ENCODE data around the gene EHBP1L1. TPM values are rescaled to one million over a fixed set of nuclear protein-coding genes. Genes with fewer than 3 reads are reported as not detected.
"Not testable (repeated sequence)": the region's sequence is repeated elsewhere in the genome, so short reads cannot be mapped to it uniquely, and the experiment has no call there.

Gene EHBP1L1
- total RNA-seq, 6 donors from 2014 or later, result 70.4 to 220 (median 133) TPM

DNA sequence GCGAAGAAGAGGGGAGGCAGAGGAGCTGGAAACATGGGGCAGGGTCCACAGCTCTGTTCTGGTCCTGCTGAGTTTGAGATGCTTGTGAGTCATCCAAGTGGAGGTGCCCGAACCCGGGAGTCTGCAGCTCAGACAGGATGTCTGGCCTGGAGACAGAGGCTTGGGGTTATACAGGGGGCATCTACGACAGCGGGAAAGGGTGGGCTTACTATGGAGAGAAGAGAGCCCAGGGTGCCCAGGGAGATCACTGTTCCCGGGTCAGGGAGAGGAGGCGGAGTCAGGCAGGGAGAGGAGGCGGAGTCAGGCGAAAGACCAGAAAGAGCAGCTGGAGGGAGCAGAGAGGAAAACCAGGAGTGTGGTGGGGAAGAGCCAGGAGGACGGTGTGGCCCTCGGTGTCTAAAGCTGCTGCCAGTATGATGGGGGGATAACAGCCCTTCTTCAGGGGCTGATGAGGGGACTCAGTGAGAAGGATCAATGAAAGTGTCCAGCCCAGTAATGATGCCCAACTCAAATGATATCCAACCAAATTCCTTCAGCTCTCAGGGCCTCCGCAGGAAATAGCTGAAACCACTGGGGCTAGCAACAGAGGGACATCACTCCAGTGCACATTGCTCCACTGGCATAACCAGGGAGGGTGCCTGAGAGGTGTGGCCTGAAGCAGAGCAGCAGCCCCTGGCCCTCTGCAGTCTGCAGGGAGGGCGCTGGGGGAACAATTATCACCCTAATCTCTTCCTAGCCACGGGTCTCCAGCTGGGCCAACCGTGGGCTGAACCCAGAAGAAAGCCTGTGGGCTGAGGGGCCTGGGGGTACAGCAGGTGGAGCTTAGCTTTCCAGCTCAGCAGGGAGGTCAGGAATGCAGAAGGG is 15.1 kb upstream of the EHBP1L1 start:
- Histone ChIP-seq H3K36me3 (no peaks in the 10 kb centered on the region), H3K27ac (peak overlapping the region in 3 of 4 donors; percentile 49 to 97 (median 93)), H3K4me1 (peaks cover 43 to 64% (median 50%) of the 10 kb centered on the region in 4 donors), H3K4me3 (no peak overlapping the region), H3K27me3 (no peaks in the 10 kb centered on the region), H3K9me3 (no peaks in the 10 kb centered on the region)
- TF ChIP-seq POLR2A (IDR thresholded peaks at IDR 0.05), result no peak
- peak in 1 of 2 donors; percentile 4 for ATAC-seq (ENCODE audit: low FRiP score in 2 of 2)
- DNase-seq, result no peak
- WGBS, 2 donors, result 30 to 38% methylated on average over 12 to 15 of the region's 15 CpGs

DNA sequence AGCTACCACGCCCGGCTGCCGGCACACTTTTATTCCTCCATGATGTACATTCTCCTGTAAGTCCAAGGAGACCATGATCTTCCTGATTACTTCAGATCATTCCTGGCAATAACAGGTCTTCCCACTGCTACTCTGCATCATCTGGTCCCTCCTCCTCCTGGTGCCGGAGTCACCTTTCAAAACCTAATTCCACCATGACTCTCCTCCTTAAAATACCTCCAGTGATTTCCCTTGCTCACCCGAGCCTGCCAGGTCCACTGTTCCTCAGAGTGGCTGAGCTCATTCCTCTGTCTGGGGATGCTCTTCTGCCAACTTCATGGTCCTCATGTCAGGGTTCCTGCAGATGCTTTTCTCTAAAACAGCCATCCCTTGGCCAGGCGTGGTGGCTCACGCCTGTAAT is 13.8 kb upstream of the EHBP1L1 start:
- Histone ChIP-seq H3K27me3 (no peaks in the 10 kb centered on the region), H3K4me1 (peaks cover 31 to 59% (median 46%) of the 10 kb centered on the region in 4 donors), H3K9me3 (no peaks in the 10 kb centered on the region), H3K4me3 (no peak overlapping the region), H3K27ac (no peak overlapping the region), H3K36me3 (no peaks in the 10 kb centered on the region)
- TF ChIP-seq, protein P1, sequence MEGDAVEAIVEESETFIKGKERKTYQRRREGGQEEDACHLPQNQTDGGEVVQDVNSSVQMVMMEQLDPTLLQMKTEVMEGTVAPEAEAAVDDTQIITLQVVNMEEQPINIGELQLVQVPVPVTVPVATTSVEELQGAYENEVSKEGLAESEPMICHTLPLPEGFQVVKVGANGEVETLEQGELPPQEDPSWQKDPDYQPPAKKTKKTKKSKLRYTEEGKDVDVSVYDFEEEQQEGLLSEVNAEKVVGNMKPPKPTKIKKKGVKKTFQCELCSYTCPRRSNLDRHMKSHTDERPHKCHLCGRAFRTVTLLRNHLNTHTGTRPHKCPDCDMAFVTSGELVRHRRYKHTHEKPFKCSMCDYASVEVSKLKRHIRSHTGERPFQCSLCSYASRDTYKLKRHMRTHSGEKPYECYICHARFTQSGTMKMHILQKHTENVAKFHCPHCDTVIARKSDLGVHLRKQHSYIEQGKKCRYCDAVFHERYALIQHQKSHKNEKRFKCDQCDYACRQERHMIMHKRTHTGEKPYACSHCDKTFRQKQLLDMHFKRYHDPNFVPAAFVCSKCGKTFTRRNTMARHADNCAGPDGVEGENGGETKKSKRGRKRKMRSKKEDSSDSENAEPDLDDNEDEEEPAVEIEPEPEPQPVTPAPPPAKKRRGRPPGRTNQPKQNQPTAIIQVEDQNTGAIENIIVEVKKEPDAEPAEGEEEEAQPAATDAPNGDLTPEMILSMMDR (IDR thresholded peaks at IDR 0.05), result no peak
- TF ChIP-seq EP300 (IDR thresholded peaks at IDR 0.05) (no peak), POLR2AphosphoS5 (IDR thresholded peaks at IDR 0.05) (no peak), POLR2A (IDR thresholded peaks at IDR 0.05) (no peak)
- ATAC-seq (ENCODE audit: low FRiP score in 2 of 2), result no peak
- WGBS, 2 donors, result 91 to 94% methylated on average over 7 of the region's 7 CpGs
- no peak for DNase-seq

DNA sequence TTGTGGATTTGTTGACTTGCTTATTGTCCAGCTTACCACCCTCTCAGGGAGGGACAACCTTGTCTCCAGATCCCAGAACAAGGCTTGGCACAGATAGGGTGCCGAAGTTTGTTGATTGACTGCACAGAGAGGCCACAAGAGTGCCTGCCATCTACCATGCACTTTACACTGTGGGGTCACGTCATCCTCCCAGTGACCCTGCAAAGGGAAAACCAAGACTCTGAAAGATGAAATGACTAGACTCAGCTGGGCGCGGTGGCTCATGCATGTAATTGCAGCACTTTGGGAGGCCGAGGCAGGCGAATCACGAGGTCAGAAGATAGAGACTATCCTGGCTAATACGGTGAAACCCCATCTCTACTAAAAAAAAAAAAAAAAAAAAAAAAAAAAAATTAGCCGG is 13.1 kb upstream of the EHBP1L1 start:
- H3K27me3 ChIP-seq, result no peaks in the 10 kb centered on the region
- no peaks in the 10 kb centered on the region for H3K36me3 ChIP-seq
- ATAC-seq (ENCODE audit: low FRiP score in 2 of 2) (no peak), DNase-seq (no peak)
- H3K9me3 ChIP-seq, result no peaks in the 10 kb centered on the region
- no peak overlapping the region for H3K27ac ChIP-seq
- WGBS, 2 donors, result 89 to 93% methylated on average over 9 of the region's 9 CpGs
- H3K4me1 ChIP-seq, result peaks cover 31 to 56% (median 44%) of the 10 kb centered on the region in 4 donors
- no peak for TF ChIP-seq POLR2A (IDR thresholded peaks at IDR 0.05)
- TF ChIP-seq POLR2AphosphoS5 (IDR thresholded peaks at IDR 0.05), result no peak
- no peak for TF ChIP-seq EP300 (IDR thresholded peaks at IDR 0.05)
- TF ChIP-seq, protein P1 (IDR thresholded peaks at IDR 0.05), result no peak
- H3K4me3 ChIP-seq, result no peak overlapping the region

DNA sequence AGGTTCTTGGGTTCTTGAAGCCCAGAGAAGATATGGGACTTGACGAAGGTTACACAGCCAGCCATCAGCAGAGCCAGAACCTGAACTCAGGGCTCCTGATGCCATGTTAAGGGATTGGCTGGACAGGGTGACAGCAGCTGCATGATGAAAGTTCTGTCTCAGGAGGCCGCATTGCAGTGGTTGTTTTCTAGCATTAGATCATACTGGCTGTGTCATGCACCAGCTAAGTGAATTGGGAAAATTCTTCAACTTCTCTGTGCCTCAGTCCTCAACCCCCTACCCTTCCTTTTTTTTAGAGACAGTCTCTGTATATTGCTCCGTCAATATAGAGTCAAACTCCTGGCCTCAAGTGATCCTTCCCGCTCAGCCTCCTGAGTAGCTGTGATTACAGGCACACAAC is 12.3 kb upstream of the EHBP1L1 start:
- Histone ChIP-seq H3K9me3 (no peaks in the 10 kb centered on the region), H3K27ac (no peak overlapping the region), H3K4me1 (peaks cover 36 to 59% (median 46%) of the 10 kb centered on the region in 4 donors), H3K27me3 (no peaks in the 10 kb centered on the region), H3K4me3 (no peak overlapping the region), H3K36me3 (no peaks in the 10 kb centered on the region)
- WGBS, 2 donors, result 91 to 98% methylated on average over 4 of the region's 4 CpGs
- ATAC-seq (ENCODE audit: low FRiP score in 2 of 2), result no peak
- TF ChIP-seq, protein P1 (IDR thresholded peaks at IDR 0.05), result no peak
- TF ChIP-seq EP300 (IDR thresholded peaks at IDR 0.05) (no peak), POLR2A (IDR thresholded peaks at IDR 0.05) (no peak), POLR2AphosphoS5 (IDR thresholded peaks at IDR 0.05) (no peak)
- DNase-seq, result no peak

DNA sequence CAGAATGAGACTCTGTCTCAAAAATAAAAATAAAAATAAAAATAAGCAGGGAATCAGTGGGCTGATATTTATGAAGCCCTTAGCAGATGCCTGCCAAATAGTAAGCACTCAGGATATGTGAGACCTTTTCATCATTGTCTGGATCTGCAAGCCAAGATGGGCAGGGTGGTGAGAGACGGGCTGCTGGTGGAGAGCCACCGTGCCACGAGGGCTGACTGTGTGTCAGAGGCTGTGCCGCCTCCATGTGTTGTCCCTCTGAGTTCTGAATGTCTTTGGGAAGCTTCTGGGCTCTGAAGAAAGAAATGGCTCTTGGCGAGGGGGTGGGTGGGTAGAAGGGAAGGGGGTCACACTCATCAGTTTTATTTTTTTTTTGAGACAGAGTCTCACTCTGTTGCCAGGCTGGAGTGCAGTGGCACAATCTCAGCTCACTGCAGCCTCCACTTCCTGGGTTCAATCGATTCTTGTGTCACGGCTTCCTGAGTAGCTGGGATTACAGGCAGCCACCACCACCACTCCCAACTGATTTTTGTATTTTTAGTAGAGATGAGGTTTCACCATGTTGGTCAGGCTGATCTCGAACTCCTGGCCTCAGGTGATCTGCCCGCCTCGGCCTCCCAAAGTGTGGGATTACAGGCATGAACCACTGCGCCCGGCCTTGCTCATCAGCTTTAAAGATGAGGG is 10.8 kb upstream of the EHBP1L1 start:
- 80 to 84% methylated on average over 11 to 12 of the region's 12 CpGs for WGBS, 2 donors
- H3K4me1 ChIP-seq, result peaks cover 30 to 56% (median 43%) of the 10 kb centered on the region in 4 donors
- H3K4me3 ChIP-seq; DNase-seq; ATAC-seq (ENCODE audit: low FRiP score in 2 of 2); H3K36me3 ChIP-seq; H3K9me3 ChIP-seq; H3K27me3 ChIP-seq: not testable (repeated sequence)
- H3K27ac ChIP-seq, result peak overlapping the region; percentile 10 to 73 (median 48)
